GM20000 (cell line): ENCODE data around the gene LILRB2.

Experiments used
- DNase-seq: peaks from one replicate; pipeline ENCODE4 v3.0.0; 2012; ENCODE audit warnings: low spot score
- TF ChIP-seq, protein P1 (sequence below): IDR thresholded peaks from 2 replicates; pipeline ENCODE4 v1.5.1; 2012; ENCODE audit warnings: mild to moderate bottlenecking, control low read depth; ENCODE audit errors: extremely low read depth, missing control alignments

LILRB2 gene

DNA sequence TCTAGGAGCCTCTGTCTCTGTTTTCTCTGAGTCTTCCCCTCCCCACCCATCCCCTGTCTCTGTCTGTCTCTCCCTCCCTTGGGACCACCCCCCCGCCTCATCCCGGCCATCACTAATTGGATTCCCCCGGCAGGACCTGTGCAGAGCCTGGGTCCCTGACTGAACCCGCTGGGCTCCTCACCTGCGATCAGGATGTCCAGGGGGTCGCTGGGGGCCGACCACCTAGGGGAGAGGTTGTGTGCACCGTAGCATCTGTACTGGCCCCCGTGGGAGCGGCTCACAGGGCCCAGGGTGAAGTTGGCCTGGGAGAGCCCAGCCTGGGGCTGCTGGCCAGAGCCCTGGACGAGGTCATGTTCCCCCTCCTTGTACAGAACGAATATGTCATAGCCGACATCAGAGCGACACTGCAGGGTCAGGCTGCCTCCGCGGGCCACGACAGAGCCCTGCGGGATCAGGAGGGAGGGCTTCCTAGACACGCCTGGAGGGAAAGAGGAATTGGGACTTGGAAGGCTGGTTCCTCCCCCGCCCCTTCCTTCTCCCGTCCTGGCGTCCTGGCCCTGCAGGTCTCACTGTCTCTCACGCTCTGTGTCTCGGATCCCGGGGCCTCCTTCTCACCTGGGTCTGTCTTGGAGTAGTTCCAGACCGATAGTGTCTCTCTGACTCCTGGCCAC, 25.7 kb downstream of the LILRB2 start:
- DNase-seq, result no peak
- TF ChIP-seq, protein P1, sequence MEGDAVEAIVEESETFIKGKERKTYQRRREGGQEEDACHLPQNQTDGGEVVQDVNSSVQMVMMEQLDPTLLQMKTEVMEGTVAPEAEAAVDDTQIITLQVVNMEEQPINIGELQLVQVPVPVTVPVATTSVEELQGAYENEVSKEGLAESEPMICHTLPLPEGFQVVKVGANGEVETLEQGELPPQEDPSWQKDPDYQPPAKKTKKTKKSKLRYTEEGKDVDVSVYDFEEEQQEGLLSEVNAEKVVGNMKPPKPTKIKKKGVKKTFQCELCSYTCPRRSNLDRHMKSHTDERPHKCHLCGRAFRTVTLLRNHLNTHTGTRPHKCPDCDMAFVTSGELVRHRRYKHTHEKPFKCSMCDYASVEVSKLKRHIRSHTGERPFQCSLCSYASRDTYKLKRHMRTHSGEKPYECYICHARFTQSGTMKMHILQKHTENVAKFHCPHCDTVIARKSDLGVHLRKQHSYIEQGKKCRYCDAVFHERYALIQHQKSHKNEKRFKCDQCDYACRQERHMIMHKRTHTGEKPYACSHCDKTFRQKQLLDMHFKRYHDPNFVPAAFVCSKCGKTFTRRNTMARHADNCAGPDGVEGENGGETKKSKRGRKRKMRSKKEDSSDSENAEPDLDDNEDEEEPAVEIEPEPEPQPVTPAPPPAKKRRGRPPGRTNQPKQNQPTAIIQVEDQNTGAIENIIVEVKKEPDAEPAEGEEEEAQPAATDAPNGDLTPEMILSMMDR, result no peak

DNA sequence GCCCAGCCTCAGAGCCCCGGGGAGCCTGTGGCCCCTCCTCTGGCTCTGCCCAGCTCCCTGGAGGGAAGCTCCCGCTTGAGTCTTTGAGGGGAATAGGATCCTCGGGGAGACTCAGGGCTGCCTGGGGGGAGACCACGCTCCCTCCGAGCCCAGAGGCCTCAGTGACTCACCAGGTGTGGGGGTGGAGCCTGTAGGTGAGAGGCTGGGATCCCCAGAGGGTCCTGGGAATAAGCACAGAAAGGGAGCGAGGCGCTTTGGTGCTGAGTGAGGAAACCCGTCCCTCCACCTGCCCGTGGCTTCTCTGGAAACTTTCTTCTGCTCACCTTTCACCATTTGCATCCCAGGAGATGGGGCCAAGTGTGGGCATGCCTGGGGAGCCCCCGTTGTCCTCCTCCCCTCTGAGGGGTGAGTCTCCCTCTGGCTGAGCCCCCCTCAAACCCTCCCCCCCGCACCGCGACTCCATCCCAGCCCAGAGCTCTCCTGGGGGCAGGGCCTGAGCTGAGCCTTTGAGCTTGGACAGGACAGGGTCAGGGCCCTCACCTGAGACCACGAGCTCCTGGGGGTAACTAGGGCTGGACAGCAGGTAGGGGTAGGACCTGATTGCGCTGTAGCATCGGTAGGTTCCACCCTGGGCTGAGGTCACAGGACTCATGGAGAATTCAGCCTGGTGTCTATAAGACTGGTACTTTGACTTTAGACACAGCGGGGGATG, 26.6 kb downstream of the LILRB2 start:
- TF ChIP-seq, protein P1, result no peak
- DNase-seq, result no peak

DNA sequence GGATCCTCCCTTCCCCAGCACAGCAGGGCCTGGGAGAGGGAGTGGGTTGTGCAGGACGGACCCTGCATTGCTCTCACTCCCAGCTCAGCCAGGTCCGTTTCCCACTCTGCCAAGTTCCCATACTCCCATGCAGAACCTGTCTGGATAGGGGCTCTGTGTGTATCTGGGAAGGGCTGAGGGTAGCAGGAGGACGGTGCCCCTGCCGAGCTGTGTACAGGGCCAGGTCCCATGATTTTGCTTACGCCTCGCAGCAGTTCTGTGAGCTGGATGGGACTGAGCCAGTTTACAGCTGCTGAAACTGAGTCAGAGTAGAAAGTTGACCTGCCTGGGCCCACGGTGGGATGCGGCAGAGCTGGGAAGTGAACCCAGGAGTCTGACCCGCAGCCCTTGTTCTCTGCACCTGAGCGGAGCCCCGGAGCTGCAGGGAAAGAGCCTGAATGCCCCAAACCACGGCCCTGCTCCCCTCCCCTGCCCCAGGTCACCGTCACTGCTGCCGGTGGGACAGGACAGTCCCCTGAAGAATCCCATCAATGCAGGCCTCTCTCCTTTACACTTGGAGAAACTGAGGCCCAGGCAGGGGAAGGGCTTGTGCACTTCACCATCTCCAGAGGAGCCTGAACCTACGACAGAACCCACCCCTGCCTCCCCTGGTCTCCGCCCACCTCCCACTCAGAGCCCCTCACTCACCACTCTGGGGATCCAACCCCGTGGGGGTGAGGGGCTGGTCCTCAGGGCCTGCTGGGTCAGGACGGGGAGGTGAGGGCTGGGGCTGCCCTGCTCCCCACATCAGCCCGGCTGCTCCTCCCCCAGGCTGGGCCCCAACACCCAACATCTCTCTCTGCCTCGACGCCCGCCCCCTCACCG, 27.3 kb downstream of the LILRB2 start:
- DNase-seq, result no peak
- TF ChIP-seq, protein P1, result no peak

DNA sequence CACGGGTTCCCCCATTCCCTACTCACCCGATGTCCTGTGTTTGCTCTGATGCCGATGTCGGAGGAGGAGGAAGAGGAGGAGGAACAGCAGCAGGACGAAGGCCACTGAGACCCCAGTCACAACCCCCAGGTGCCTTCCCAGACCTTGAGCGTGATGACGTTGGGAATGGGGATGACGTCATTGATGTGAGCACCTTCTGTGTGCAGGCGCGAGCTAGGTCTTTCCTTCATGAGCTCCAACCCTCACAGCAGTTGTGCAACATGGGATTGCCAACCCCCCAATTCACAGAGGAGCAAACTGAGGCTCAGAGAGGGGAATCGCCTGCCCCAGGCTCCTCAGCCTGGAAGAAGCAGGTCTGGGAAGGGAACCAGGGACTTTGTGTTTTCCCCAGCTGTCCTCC, 28.1 kb downstream of the LILRB2 start:
- no peak for DNase-seq
- TF ChIP-seq, protein P1, result no peak

DNA sequence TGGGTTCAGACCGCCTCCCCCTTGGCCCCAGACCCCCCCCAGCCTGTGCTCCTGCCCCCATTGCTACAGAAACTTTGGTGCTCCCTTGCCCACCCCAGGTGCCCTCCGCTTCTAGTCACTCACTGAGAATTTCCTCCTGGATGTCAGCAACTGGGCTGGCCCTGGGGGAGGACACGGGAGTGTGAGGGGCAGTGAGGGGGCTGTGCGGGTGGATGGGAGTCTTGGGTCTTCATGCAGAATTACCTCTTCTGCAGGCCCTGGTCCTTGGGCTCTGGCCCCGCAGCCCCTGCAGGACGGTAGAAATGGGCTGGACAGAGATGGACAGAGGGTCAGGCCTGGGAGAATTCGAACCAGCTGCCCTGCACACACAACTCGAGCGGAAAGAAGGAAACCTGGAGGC, 28.7 kb downstream of the LILRB2 start:
- DNase-seq, result no peak
- TF ChIP-seq, protein P1, result no peak

DNA sequence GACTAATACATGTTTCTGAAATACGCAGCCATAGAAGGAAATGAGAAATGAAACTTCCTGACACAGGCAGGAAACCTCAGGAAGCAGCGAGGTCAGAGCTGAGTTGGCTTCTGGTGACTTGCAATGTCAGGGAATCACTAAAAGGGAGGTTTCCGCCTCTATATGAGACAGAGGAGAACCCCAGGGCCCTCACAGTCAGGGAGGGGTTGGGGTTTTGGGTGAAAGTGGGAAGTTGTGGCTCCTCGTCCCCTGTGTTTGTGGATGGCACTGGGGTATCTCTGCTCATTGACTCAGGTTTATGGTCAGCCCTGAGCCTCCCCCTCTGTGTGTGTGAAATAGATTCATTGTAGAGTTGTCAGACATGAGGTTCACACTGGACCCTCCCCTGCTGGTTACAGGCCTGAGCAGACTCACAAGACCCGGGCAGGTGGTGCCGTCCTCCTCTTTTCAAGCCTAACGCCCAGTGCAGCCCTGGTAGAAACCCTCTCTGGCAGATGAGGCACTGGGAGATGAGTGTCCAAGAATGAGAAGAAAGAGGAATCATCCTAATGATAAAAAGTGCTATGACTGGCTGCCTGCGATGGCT, 32.8 kb downstream of the LILRB2 start:
- DNase-seq, result no peak
- TF ChIP-seq, protein P1, result no peak
